A549 (cell line): ENCODE data around the gene CUX1. TPM values are rescaled to one million over a fixed set of nuclear protein-coding genes. Genes with fewer than 3 reads are reported as not detected.
A peak's percentile ranks its signal among the peaks of the same experiment; 100 is the strongest.

Source experiments
- ATAC-seq, 2 experiments: fragments of 200-7000 bp in 1 of 2; fragments of >200 bp in 1 of 2; cut with Nextera tagmentation in 1 of 2; cut with Tn5 transposase in 1 of 2; 3 replicates each; pipeline versions ENCODE4 v1.8.0 to v1.9.1; 2018 to 2020; ENCODE audit warnings: mild to moderate bottlenecking in 1 of 2, moderate library complexity in 1 of 2
- CTCF ChIA-PET: fragments of 300-600 bp; sonication (Branson Sonifier 250); formaldehyde crosslinking; extraction: SDS; loops from one replicate; lab custom pipeline; 2021; ENCODE audit warnings: antibody characterized with exemption, inconsistent platforms; lab: Yijun Ruan, JAX
- POLR2A ChIA-PET: fragments of 350-600 bp; formaldehyde crosslinking; extraction: SDS; loops from one replicate; lab custom pipeline; 2021; ENCODE audit warnings: antibody characterized with exemption, inconsistent platforms; lab: Yijun Ruan, JAX
- DNase-seq, 2 experiments: peaks; one replicate each; pipeline versions ENCODE4 v3.0.0 to v3.0.0-alpha.2; 2011 to 2016; ENCODE audit warnings: low read depth in 1 of 2, low spot score in 1 of 2
- FAIRE-seq: peaks from 2 replicates; lab custom pipeline; 2011; peaks lifted over from hg19 to GRCh38; lab: Jason Lieb, UNC
- H3K27ac ChIP-seq, 2 experiments: fragments of >200 bp; sonication (Bioruptor Twin); formaldehyde crosslinking; 3 replicates each; pipeline ENCODE4 v1.5.1; 2016 to 2017
- H3K4me1 ChIP-seq: fragments of >200 bp; sonication (Bioruptor Twin); formaldehyde crosslinking; 3 replicates; pipeline ENCODE4 v1.6.1; 2016
- H3K4me2 ChIP-seq: fragments of >200 bp; sonication (Bioruptor Twin); formaldehyde crosslinking; 3 replicates; pipeline ENCODE4 v1.6.1; 2016
- H3K4me3 ChIP-seq: fragments of >200 bp; sonication (Bioruptor Twin); formaldehyde crosslinking; 3 replicates; pipeline ENCODE4 v1.5.1; 2016
- H3K9me3 ChIP-seq: fragments of >200 bp; sonication (Bioruptor Twin); formaldehyde crosslinking; 3 replicates; pipeline ENCODE4 v1.6.1; 2016
- CEBPB ChIP-seq, 2 experiments: fragments of >200 bp in 1 of 2; sonication (Bioruptor Twin) in 1 of 2; formaldehyde crosslinking in 1 of 2; IDR thresholded peaks; 2 replicates each; pipeline ENCODE4 v1.6.1; 2012 to 2016
- CHD2 ChIP-seq: fragments of 150-350 bp; IDR thresholded peaks from 2 replicates; pipeline ENCODE4 v1.6.1; 2014; ENCODE audit warnings: low read length; ENCODE audit not compliant: partially characterized antibody
- CHD4 ChIP-seq: fragments of 200-600 bp; sonication (generic); IDR thresholded peaks from 2 replicates; pipeline ENCODE4 v1.6.1; 2016; ENCODE audit warnings: antibody characterized with exemption, mild to moderate bottlenecking, borderline replicate concordance
- E2F6 ChIP-seq: IDR thresholded peaks from 2 replicates; pipeline ENCODE4 v1.6.1; 2012; ENCODE audit warnings: low read depth, borderline replicate concordance
- EHF ChIP-seq: fragments of 250-450 bp; sonication (Bioruptor Pico); IDR thresholded peaks from 2 replicates; pipeline ENCODE4 v1.5.0; 2020; ENCODE audit warnings: mild to moderate bottlenecking
- GATA3 ChIP-seq: IDR thresholded peaks from 2 replicates; pipeline ENCODE4 v1.6.1; 2012; ENCODE audit warnings: borderline replicate concordance
- HDAC2 ChIP-seq: fragments of 200-600 bp; sonication (generic); IDR thresholded peaks from 2 replicates; pipeline ENCODE4 v1.6.1; 2016
- HES2 ChIP-seq: fragments of >200 bp; sonication (Bioruptor Twin); formaldehyde crosslinking; IDR thresholded peaks from 2 replicates; pipeline ENCODE4 v1.6.1; 2016
- HMGXB4 ChIP-seq: fragments of 250-450 bp; sonication (Bioruptor Pico); IDR thresholded peaks from 2 replicates; pipeline ENCODE4 v1.5.0; 2021; ENCODE audit warnings: mild to moderate bottlenecking, moderate library complexity, borderline replicate concordance
- HOXA7 ChIP-seq: fragments of 250-450 bp; sonication (Bioruptor Pico); IDR thresholded peaks from 2 replicates; pipeline ENCODE4 v1.5.0; 2020; ENCODE audit warnings: mild to moderate bottlenecking, moderate library complexity
- HOXB13 ChIP-seq: fragments of 250-450 bp; sonication (Bioruptor Pico); IDR thresholded peaks from 2 replicates; pipeline ENCODE4 v1.5.0; 2020; ENCODE audit warnings: low read depth, mild to moderate bottlenecking, moderate library complexity
- HOXB5 ChIP-seq: fragments of 250-450 bp; sonication (Bioruptor Pico); IDR thresholded peaks from 2 replicates; pipeline ENCODE4 v1.5.0; 2020; ENCODE audit warnings: mild to moderate bottlenecking, moderate library complexity
- MAZ ChIP-seq: fragments of 150-350 bp; IDR thresholded peaks from 2 replicates; pipeline ENCODE4 v1.6.1; 2014; ENCODE audit warnings: antibody characterized with exemption, low read depth, low read length, borderline replicate concordance
- MYC ChIP-seq: IDR thresholded peaks from 2 replicates; pipeline ENCODE4 v1.6.1; 2012; ENCODE audit warnings: mild to moderate bottlenecking, inconsistent platforms, low read length, improper control_type of control experiment, borderline replicate concordance
- REST ChIP-seq: fragments of 200-600 bp; sonication (generic); IDR thresholded peaks from 2 replicates; pipeline ENCODE4 v1.6.1; 2016; ENCODE audit warnings: antibody characterized with exemption, mild to moderate bottlenecking, moderate library complexity
- RFX5 ChIP-seq: fragments of 450-650 bp; IDR thresholded peaks from 2 replicates; pipeline ENCODE4 v1.7.1; 2014; ENCODE audit warnings: antibody characterized with exemption, mild to moderate bottlenecking, moderate library complexity
- RNF2 ChIP-seq: fragments of 200-600 bp; sonication (generic); IDR thresholded peaks from 2 replicates; pipeline ENCODE4 v1.6.1; 2016; ENCODE audit warnings: low read depth, mild to moderate bottlenecking, antibody characterized with exemption, moderate library complexity, borderline replicate concordance
- TFCP2L1 ChIP-seq: fragments of 250-450 bp; sonication (Bioruptor Pico); IDR thresholded peaks from 2 replicates; pipeline ENCODE4 v1.5.0; 2021; ENCODE audit warnings: mild to moderate bottlenecking
- ZNF302 ChIP-seq: fragments of 250-450 bp; sonication (Bioruptor Pico); IDR thresholded peaks from 2 replicates; pipeline ENCODE4 v1.9.0; 2021; ENCODE audit warnings: inconsistent platforms, mild to moderate bottlenecking, moderate library complexity
- ZSCAN20 ChIP-seq: fragments of 250-450 bp; sonication (Bioruptor Pico); IDR thresholded peaks from 2 replicates; pipeline ENCODE4 v1.8.0; 2022; ENCODE audit warnings: mild to moderate bottlenecking, moderate library complexity
- WGBS: methylation state at CpG from one replicate; pipeline ENCODE4 v1.1.6; 2017; ENCODE audit errors: missing lambda C conversion rate; 5-methylcytosine and 5-hydroxymethylcytosine counted together
- polyA plus RNA-seq, 4 experiments: library from polyadenylated mRNA; depleted of rRNA in 3 of 4; stranded (reverse); fragments of >200 nt; fragmentation: RNase III in 1 of 4; extraction: RNeasy Plus Mini Kit Qiagen cat#74134 plus additional on column Dnase treatment in 1 of 4; gene quantifications; 2 replicates in 3 of 4; 3 replicates in 1 of 4; pipeline ENCODE4 v1.2.3, GENCODE V29; 2011 to 2017

The CUX1 gene
- polyA plus RNA-seq, 2 of the 4 experiments (the other 2 are of a cell fraction), result 32.7 to 33.4 TPM

GRCh38 chr7:101859411-101860106, 42.1 kb downstream of the CUX1 start:
- Histone ChIP-seq H3K4me1 (peaks cover 72% of the 10 kb centered on the region), H3K27ac (peak overlapping the region; percentile 87 to 94), H3K4me2 (peak overlapping the region; percentile 83), H3K4me3 (no peak overlapping the region), H3K9me3 (no peaks in the 10 kb centered on the region)
- CTCF ChIA-PET, result interaction anchor here (1.0 to 4.4 kb wide), 4 partner anchors 13 to 412 kb away, joined by 3 to 40 read pairs (median 4); no protein-coding TSS in a partner anchor
- ATAC-seq, result no peak
- POLR2A ChIA-PET, result no interaction called here
- WGBS, result 15% methylated on average over 5 of the region's 5 CpGs
- DNase-seq, result peak in 1 of 2 experiments; percentile 42
- TF ChIP-seq ZSCAN20 (CRISPR knock-in tag), result no peak
- no peak for TF ChIP-seq CHD2
- no peak for TF ChIP-seq E2F6
- TF ChIP-seq CEBPB (IDR thresholded peaks at IDR 0.05), result peak; percentile 9 to 27; a peak in 2 of 4 replicates
- TF ChIP-seq ZNF302 (CRISPR knock-in tag), result no peak
- no peak for TF ChIP-seq MYC
- no peak for TF ChIP-seq HMGXB4
- TF ChIP-seq REST, result no peak
- no peak for FAIRE-seq

- ChIA-PET CTCF (interaction anchor here (0.6 to 1.3 kb wide), 3 partner anchors 12 to 329 kb away, joined by 3 to 4 read pairs (median 3); no protein-coding TSS in a partner anchor), POLR2A (no interaction called here)
- WGBS, result 89% methylated on average over 11 of the region's 11 CpGs
- peak overlapping the region; percentile 83 for H3K4me2 ChIP-seq
- no peak overlapping the region for H3K4me3 ChIP-seq
- TF ChIP-seq HOXB13 (CRISPR knock-in tag) (no peak), GATA3 (no peak), TFCP2L1 (CRISPR knock-in tag) (no peak), MAZ (no peak), CHD4 (no peak), MYC (no peak), EHF (CRISPR knock-in tag) (no peak), RNF2 (no peak), HOXA7 (CRISPR knock-in tag) (no peak), HES2 (no peak), HDAC2 (no peak), HOXB5 (CRISPR knock-in tag) (no peak), ZNF302 (CRISPR knock-in tag) (no peak), RFX5 (no peak), REST (no peak)
- FAIRE-seq (no peak), DNase-seq (no peak), ATAC-seq (no peak)
- H3K4me1 ChIP-seq, result peaks cover 62% of the 10 kb centered on the region
- peak overlapping the region; percentile 87 to 94 for H3K27ac ChIP-seq
- H3K9me3 ChIP-seq, result no peaks in the 10 kb centered on the region
These were observed 43.1 kb downstream of the CUX1 start for GRCh38 chr7:101860316-101861217.
